Measurements from ENCODE around the gene MOXD1.
"Not testable (repeated sequence)": the region's sequence is repeated elsewhere in the genome, so short reads cannot be mapped to it uniquely, and the experiment has no call there.

The MOXD1 gene

DNA sequence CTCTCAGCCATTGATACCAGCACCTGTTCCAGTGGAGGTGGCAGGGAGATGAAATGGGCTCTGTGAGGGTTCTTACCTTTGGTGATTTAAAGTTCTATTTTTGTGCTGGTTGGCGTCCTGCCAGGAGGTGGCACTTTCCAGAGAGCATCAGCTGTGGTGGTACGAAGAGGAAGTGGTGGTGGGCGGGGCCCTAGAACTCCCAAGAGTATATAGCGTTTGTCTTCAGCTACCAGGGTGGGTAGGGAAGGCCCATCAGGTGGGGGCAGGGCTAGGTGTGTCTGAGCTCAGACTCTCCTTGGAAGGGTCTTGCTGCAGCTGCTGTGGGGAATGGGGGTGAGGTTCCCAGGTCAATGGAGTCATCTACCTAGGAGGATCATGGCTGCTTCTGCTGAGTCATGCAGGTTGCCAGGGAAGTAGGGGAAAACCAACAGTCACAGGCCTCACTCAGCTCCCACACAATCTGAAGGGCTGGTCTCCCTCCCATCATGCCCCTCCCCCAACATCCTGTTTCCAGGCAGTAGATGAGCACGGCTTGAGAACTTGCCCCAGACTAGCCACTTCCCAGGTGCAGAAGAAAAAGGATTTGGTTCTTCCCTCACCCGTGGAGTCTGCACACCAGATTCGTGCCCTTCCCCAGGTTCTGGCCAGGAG is 46.6 kb downstream of the MOXD1 start:
- no peak for DNase-seq (ENCODE audit: low spot score)

DNA sequence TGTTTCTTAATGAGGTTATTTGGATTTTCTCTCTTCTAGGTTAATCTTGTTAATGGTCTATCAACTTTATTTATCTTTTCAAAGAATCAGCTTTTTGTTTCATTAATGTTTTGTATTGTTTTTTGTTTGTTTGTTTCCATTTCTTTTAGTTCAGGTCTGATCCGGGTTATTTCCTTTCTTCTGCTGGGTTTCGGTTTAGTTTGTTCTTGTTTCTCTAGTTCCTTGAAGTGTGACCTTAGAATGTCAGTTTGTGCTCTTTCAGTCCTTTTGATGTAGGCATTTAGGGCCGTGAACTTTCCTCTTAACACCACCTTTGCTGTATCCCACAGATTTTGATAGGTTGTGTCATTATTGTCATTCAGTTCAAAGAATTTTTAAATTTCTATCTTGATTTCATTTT is 49.3 kb downstream of the MOXD1 start:
- not testable (repeated sequence) for DNase-seq (ENCODE audit: low spot score)

DNA sequence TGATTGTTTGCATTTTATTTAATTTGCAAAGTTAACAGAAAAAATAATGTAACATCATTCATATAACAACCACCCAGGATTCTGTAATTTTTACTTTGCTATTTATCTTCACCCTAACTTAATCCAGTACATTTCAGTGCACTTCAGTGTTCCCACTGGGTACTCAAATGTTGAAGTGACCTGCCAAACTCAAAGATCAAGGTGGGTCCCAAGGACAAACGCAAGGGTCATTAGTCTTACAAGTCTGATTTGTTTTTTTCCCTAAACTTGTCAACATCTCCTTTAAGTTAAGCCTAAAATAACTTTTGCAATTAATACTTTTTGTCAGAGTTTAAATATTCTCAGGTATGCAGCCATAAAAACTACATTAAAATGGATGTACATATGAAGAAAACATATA is 53.0 kb downstream of the MOXD1 start:
- DNase-seq (ENCODE audit: low spot score) = no peak

DNA sequence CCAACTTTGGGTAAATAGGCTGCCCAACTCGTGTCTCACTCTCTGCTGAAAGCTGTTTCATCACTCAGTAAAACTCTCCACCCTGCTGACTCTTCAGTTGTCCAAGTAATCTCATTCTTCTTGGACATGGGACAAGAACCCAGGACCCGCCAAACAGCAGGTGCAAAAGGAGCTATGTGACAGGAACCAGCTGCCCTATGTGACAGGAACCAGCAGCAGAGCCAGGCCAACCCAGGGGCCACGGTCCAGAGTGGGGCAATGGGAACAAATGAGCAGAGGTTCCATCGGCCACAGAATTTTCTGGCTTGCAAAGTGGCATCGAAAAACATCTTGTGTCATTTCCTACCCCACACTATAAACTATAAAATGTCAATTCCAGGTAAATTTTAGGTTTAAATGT is 56.5 kb downstream of the MOXD1 start:
- DNase-seq (ENCODE audit: low spot score) = no peak

DNA sequence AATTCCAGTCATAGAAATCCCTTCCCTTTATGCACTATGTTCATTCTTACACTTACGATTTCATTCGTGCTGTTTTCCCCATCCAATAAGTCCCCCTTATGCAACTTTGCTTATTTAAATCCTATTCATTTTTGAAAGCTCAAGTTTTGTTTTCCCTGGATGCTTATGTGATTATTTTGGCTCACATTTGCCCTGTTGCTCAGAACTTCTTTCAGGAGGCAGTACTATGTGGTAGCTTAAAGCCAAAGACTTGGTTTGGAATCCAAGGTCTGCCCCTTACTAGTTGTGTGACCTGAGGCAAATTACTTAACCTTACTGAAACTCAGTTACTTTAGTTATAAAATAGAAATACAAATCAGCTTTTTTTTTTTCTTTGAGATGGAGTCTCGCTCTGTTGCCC is 59.6 kb downstream of the MOXD1 start:
- no peak for DNase-seq (ENCODE audit: low spot score)

DNA sequence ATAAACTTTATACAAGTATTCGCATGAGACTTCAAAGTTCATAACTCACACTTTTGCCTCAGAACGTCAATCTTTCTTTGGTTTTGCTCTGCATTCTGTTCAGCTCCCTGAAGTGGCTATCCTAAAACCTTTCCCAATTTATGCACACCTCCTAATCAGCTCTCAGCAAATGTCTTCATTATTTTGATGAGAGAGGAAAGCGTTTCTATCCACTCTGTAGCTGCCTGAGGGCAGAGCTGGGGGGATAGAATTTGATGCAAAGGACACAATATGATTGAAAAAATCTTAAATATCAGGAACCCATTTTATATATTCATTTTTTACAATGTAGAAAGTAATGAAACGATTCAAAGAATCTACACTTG is 66.8 kb downstream of the MOXD1 start:
- DNase-seq (ENCODE audit: low spot score) = no peak

DNA sequence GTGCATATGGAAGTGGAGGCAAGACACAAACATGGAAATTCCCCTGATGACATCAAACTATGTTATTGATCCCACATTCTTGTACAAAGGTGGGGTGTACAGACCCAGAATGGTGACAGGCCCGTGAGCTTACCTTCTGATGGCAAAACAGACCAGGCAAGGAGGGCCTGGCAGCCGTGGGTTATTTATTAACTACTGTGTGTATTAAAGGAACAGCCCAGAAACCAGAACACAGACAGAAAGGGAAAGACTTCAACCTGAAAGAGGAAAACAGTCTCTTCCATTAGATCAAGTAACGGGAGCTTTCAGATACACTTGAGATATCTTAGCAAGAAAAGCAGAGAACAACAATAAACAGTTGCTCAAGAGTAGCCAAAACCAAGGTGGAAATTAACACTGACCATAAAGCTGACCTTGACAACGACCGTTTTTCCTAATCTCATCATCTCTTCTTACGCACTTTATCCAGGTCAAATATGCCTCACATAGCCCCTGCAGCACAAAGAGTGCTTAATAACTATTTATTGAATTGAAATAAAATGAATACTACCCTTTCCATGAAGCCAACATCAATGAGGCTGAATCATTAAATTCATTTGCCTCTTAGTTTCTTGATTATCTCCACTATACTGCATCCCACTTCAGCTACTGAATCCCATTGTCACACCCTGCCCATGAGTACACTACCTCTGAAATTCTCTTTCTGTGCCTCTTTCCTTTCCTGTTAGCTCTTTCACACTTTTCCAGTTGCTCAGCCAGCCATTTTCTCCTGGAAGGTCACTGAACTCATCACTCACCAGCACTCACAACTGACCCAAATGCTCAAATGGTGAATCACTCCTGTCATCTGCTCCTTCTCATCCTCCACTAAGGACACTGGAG is 67.4 kb downstream of the MOXD1 start:
- no peak for DNase-seq (ENCODE audit: low spot score)

DNA sequence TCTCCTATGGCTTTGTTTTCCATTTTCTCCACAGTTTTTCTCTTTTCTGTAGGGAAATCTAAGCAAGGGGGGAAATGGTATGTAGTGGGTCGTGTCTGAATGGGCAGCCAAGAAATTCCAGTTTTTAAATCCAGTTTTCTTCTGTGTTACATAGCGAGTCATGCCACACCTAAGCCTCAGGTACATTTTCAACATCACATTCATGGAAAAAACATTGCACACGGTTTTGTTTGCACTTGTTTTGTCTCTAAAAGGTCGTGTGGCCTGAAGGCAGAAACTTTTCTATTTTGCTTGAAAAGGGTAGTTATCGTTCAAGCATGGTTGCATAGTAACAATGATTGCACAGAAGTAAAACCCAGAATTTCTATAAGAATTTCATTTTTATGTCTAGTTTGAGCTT is 70.5 kb downstream of the MOXD1 start:
- DNase-seq (ENCODE audit: low spot score) = no peak

DNA sequence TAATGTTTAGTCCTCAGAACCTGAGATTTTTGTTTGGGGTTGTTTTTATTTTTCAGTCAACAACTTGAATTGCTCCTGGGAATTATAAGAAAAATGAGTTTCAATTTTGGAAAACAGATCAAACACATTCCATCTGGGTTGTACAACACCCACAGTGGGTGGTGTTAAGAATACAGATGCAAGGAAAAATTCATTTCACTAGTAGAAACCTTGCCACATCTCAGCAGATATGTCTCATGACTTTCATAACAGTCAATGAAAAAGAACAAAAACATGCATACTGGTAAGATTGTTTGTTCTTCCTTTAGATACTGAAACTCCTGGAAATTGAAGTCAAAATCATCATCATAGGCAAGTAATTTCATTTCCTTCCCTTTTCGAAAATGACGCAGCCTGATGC is 78.9 kb downstream of the MOXD1 start:
- DNase-seq (ENCODE audit: low spot score) = no peak

DNA sequence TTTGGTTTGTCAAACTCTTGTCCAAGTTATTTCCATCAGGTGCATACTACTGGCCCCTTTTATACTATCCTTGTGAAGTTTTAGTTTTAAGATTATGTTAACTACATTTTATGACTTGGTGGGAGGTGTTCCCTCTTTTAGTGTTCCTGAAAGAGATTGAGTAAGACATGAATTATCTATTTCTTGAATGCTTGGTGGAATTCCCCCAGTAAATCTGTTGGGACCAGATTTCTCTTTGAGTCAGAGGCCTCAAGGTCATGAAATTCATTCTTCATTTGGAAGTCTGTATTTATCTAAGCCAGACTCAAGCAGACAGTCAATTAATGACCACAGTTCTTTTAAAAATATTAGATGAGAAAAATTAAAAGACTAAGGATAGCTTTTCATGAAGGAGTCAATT is 81.3 kb downstream of the MOXD1 start:
- DNase-seq (ENCODE audit: low spot score) = no peak

DNA sequence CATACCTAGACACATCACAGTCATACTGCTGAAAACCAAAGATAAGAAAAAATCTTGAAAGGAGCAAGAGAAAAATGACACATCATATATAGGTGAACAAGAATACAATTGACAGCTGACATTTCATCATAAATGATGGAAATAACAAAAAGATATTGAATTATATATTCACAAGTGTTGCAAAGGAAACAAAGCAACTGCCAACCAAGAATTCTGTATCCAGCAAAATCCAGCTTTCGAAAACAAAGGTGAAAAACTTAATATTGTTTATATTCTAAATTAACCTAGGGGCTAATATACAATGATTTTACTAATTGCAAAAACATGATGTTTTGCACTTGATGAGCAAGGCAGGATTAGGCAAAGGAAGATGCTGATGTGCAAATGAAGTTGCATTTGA is 84.3 kb downstream of the MOXD1 start:
- DNase-seq (ENCODE audit: low spot score) = no peak

DNA sequence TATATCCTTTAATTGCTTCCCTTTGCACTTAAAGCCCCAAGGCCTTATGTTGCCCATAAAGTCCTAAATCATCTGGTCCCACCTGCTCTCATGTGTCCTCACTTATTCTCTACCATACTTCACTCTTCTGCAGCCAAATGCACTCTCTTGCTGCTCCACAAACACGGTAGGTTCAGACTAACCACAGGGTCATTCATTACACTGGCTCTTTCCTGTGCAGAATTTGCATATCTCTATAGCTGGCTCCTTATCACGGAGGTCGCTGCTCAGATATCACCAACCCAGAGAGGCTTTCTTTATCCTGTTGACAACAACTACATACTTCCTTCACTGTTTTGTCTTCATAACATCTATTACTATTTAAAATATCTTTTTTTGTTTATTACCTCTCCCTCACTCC is 86.8 kb downstream of the MOXD1 start:
- no peak for DNase-seq (ENCODE audit: low spot score)

DNA sequence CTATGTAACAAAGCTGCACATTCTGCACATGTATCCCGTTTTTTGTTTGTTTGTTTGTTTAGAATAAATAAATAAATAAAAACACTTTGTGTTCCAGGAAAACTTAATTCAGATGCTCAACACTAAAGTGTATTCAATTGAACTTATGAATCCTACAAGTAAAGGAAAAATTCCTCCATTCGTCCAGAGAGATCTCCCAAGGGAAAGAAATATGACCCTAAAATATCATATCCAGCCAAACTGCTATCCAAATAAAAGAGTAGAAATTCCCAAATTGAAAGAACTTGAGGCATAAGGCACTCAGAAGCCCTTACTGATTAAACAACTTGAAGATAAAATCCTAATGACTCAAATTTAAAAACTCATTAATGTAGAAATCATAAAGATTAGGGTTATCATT is 90.4 kb downstream of the MOXD1 start:
- DNase-seq (ENCODE audit: low spot score) = no peak

DNA sequence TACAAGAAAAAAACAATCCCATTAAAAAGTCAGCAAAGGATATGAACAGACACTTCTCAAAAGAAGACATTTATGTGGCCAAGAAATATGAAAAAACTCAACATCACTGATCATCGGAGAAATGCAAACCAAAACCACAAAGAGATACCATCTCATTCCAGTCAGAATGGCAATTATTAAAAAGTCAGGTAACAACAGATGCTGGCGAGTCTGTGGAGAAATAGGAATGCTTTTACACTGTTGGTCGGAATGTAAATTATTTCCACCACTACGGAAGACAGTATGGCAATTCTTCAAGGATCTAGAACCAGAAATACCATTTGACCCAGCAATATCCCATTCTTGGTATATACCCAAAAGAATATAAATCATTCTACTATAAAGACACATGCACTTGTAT is 91.1 kb downstream of the MOXD1 start:
- not testable (repeated sequence) for DNase-seq (ENCODE audit: low spot score)

DNA sequence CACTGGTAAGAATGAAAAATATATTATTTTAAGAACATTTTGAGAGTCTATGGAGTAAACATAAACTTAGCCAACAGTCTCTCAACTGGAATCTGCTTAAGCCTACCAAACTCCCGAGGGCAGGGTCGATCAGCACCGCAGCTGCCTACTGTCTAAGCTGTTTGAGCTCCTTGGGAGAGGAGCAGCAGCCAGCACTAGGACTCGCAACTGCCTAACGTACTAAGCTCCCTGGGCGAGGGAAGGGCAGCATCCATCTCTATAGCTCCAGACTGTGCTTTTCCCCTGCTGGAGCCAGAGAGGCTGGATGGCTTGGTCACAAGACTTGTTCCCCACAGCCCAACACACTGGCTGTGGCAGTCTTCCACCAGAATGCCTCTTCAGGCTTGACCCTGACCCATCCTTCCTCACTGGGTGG is 96.4 kb downstream of the MOXD1 start:
- no peak for DNase-seq (ENCODE audit: low spot score)

DNA sequence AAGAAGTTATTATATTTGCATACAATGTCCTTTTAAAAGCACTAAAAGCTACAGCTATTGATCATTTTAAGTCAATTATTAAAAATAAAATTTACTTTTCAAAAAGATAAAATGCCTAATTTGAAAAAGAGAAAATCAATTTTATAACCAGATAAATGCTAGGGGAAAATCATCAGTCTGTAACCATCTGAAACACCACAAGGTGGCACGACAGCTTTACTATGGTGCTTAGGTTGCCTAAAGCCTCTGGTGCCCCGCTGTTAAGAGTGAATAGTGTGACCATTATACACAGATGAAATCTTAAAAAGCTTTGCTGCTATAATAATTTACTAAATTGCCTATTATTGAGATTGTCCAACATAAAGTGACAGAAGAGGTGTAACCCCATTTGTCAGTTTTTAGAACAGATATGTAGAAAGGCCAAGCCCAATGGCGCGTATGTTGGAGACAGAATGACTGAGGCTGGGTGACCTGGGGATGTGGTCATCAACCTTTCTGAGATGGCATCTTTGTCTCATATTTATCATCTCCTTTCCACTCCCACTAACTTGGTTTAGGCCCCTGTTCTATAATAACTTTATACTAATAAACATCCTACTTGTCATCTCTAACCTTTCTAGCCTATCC is 100.8 kb downstream of the MOXD1 start:
- DNase-seq (ENCODE audit: low spot score) = no peak

DNA sequence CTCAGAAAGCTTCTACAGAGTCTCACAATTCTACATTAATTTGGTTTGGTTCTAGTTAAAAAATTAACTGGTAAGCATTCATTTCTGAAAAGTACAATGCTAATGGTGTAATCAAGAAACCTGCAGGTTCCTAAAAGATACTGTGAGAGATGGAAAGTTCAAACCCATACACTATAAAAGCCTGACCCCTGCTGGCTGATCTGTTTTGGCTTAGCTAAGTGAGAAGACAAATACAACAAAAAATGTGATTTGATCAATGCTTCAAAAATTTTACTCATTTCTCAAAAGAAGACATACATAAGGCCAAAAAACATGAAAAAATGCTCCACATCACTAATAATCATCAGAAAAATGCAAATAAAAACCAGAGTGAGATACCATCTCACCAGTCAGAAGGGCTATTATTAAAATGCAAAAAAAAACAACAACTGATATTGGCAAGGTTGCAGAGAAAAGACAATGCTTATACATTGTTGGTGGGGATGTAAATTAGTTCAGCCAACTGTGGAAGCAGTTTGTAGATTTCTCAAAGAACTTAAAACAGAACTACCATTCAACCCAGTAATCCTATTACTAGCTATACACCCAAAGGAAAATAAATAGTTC is 102.8 kb downstream of the MOXD1 start:
- no peak for DNase-seq (ENCODE audit: low spot score)

DNA sequence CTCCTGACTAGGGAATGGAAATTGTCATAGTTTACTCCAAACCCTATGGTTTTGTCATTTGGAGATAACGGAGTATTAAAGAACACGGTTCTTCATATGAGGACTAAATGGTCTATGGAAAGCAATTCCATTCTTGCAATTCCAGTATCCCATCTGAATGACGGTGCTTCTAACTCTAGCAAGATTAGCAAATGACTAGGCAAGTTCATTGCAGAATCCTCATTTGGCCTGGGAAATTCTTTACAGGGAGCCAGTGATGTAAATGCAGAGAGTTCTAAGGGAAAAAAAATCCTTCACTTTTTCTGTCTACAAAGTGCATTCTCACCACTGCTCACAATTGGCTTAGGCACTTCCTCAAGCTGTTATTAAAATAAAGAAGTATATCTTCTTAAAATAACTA is 111.5 kb downstream of the MOXD1 start:
- no peak for DNase-seq (ENCODE audit: low spot score)

DNA sequence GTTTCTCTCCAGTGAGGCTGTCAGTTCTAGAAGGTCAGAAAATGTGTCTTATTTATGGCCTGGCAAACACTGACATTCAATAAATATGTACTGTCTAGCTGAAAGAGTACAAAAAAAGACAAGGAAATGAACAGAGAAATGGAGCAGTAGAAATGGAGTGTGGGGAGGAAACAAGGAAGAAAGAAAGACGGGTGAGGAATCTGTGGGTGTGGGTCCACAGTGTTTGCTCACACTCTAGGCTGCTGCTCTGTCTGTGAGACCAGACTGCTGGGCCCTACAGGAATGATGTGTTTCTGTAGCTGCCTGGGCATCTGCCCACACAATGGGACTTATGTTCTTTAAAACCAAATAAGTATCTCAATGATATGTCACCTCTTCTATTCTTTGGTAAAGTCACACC is 114.2 kb downstream of the MOXD1 start:
- DNase-seq (ENCODE audit: low spot score) = no peak

DNA sequence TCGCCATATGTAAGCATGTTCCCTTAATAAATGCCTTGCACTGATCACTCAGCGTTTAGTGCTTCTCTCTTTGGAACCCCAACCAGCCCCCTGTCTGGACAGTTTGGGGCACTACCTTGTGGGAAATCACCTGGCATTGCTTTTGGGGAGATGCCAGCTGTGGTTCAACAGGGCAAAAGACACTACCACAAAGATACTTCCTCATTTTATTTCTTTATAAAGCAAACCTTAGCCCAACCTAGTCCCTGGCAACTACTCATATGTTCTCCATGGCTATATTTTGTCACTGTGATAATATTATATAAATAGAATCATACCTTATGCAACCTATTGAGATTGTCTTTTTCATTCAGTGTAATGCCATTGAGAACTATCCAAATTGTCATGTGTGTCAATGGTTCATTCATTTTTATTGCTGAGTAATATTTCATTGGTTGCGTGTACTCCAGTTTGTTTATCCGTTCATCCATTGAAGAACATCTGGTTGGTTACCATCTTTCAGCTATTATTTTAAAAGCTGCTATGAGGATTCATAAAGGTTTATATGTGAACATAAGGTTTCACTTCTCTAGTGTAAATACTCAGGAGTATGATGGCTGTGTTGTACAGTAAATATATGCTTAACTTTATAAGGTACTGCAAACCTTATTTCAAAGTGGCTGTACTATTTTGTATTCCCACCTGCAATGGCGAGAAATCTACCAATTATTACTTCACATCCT is 114.8 kb downstream of the MOXD1 start:
- no peak for DNase-seq (ENCODE audit: low spot score)

DNA sequence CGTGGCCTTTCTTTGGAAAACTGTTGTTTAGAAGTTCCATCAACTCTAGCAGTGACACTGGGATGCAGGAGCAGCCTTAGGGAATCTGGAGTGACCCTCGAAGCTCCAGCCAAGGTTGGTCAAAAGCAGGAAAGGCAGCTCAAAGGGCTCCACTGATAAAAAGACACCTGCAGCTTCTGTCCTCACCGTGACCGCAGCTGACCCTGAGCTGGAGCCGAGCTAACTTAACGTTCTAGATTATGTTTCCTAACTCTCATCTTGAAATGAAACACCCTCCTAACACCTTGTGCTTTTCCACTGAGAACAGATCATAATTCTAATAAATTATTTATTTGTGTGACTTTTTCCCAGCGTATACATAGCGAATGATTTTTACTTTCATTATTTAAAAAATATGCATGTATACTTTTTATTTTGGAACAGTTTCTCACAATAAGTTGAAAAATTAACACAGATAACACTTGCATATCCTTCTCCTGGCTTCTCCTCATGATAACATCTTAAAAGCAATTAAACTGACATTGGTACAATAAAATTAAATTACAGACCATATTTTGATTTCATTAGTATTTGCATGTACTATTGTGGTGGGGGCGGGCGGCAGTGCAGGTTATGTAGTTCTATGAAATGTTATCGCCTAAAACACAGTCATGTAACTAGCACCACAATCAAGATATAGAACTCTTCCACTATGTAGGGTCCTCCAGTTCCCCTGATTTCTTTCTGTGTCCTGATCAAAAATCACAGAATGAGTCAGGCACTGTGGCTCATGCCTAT is 116.1 kb downstream of the MOXD1 start:
- DNase-seq (ENCODE audit: low spot score) = no peak

DNA sequence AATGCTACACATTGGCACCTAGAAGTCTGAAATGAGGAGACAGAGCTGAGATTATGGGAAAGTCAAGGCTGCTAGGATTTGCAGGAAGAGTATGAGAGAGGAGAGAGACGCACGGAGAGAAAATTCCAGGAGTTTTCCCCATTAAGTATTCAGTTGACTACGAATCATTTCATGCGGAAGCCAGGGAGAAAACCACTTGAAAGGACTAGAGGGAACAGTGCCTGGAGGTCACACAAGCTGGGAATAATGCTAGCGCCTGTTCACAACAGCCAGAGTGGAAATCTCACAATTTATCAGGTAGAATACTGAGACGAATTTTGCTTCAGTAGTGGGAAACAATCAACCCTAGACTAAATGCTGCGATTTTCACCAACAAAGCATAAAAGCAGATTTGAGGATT is 118.6 kb downstream of the MOXD1 start:
- DNase-seq (ENCODE audit: low spot score) = no peak
